Endothelial cell of umbilical vein (primary cell): ENCODE data around the gene AMZ2.
"Not testable (repeated sequence)": the region's sequence is repeated elsewhere in the genome, so short reads cannot be mapped to it uniquely, and the experiment has no call there.

Experiments used
- EZH2 ChIP-seq: IDR thresholded peaks from 2 replicates; pipeline ENCODE4 v1.6.1; 2012; ENCODE audit warnings: borderline replicate concordance, low read depth, mild to moderate bottlenecking, moderate library complexity, low read length, inconsistent platforms; ENCODE audit not compliant: severe bottlenecking
- FOS ChIP-seq: IDR thresholded peaks from 2 replicates; pipeline ENCODE4 v1.6.1; 2011; ENCODE audit warnings: mild to moderate bottlenecking, low read length, moderate library complexity, borderline replicate concordance; ENCODE audit not compliant: insufficient read depth
- JUN ChIP-seq: IDR thresholded peaks from 2 replicates; pipeline ENCODE4 v1.6.1; 2011; ENCODE audit warnings: borderline replicate concordance, low read depth; ENCODE audit not compliant: insufficient read length, insufficient read depth
- MYC ChIP-seq: IDR thresholded peaks from one replicate; pipeline ENCODE4 v1.6.1; 2011; ENCODE audit warnings: mild to moderate bottlenecking, low read depth, low read length
- POLR2A ChIP-seq: IDR thresholded peaks from 2 replicates; pipeline ENCODE4 v1.6.1; 2012; ENCODE audit warnings: low read depth, mild to moderate bottlenecking, control low read depth, low read length
- POLR2AphosphoS5 ChIP-seq: IDR thresholded peaks from 2 replicates; pipeline ENCODE4 v1.6.1; 2012; ENCODE audit warnings: low read depth, mild to moderate bottlenecking, control low read depth, low read length, moderate library complexity; ENCODE audit not compliant: insufficient read depth
- TF ChIP-seq, protein P1 (sequence below), 2 donors: IDR thresholded peaks; 1 replicate in 1 of 2; 2 replicates in 1 of 2; pipeline ENCODE4 v1.5.1; 2011; ENCODE audit warnings: low read length in 2 of 2, mild to moderate bottlenecking in 2 of 2, moderate library complexity in 2 of 2, control low read depth in 1 of 2, inconsistent platforms in 1 of 2, low read depth in 1 of 2; ENCODE audit not compliant: insufficient read depth in 1 of 2; ENCODE audit errors: extremely low read depth in 1 of 2
- TF ChIP-seq, protein P2 (sequence below): IDR thresholded peaks from 2 replicates; pipeline ENCODE4 v1.6.1; 2011; ENCODE audit not compliant: insufficient read depth, insufficient read length

DNA sequence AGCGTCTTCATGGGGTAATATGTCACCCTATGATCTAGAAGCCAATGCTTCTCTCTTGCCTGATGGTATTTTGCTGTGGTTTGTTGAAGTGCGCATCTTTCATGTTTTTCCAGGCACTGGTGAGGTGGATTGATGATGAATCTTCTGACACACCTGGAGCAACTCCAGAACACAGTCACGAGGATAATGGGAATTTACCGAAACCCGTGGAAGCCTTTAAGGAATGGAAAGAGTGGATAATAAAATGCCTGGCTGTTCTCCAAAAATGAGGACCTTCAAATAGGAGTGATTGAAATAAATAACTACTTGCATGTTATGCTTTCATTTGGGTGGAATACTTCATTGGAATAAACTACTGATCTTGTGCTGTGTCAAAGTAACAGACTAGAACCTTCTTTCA is 8.9 kb downstream of the AMZ2 start:
- TF ChIP-seq, protein P1, sequence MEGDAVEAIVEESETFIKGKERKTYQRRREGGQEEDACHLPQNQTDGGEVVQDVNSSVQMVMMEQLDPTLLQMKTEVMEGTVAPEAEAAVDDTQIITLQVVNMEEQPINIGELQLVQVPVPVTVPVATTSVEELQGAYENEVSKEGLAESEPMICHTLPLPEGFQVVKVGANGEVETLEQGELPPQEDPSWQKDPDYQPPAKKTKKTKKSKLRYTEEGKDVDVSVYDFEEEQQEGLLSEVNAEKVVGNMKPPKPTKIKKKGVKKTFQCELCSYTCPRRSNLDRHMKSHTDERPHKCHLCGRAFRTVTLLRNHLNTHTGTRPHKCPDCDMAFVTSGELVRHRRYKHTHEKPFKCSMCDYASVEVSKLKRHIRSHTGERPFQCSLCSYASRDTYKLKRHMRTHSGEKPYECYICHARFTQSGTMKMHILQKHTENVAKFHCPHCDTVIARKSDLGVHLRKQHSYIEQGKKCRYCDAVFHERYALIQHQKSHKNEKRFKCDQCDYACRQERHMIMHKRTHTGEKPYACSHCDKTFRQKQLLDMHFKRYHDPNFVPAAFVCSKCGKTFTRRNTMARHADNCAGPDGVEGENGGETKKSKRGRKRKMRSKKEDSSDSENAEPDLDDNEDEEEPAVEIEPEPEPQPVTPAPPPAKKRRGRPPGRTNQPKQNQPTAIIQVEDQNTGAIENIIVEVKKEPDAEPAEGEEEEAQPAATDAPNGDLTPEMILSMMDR (IDR thresholded peaks at IDR 0.05; ENCODE audit: extremely low read depth in 1 of 2, insufficient read depth in 1 of 2, low read depth in 1 of 2, low read length in 2 of 2) = not testable (repeated sequence)
- not testable (repeated sequence) for TF ChIP-seq POLR2A, EZH2, POLR2AphosphoS5, FOS, JUN, MYC
- TF ChIP-seq, protein P2, sequence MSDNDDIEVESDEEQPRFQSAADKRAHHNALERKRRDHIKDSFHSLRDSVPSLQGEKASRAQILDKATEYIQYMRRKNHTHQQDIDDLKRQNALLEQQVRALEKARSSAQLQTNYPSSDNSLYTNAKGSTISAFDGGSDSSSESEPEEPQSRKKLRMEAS = not testable (repeated sequence)
